Type B pancreatic cell (in vitro differentiated cells): Measurements from ENCODE around the gene ZP1. TPM values are rescaled to one million over a fixed set of nuclear protein-coding genes. Genes with fewer than 3 reads are reported as not detected.

Experiments used
- DNase-seq: peaks from one replicate; pipeline ENCODE4 v3.0.0; 2021; ENCODE audit warnings: mixed read lengths; ENCODE audit not compliant: unreplicated experiment; ENCODE audit errors: extremely low spot score
- H3K27ac Mint-ChIP-seq: 2 replicates; pipeline ENCODE4 v1.8.0; 2021; ENCODE audit warnings: mild to moderate bottlenecking, mixed read lengths
- H3K27me3 Mint-ChIP-seq: 2 replicates; pipeline ENCODE4 v1.8.0; 2021; ENCODE audit warnings: mixed read lengths
- H3K36me3 Mint-ChIP-seq: 2 replicates; pipeline ENCODE4 v1.8.0; 2021; ENCODE audit warnings: mixed read lengths
- H3K4me1 Mint-ChIP-seq: one replicate; pipeline ENCODE4 v1.8.0; 2021; ENCODE audit warnings: mixed read lengths; ENCODE audit not compliant: unreplicated experiment
- H3K4me3 Mint-ChIP-seq: 2 replicates; pipeline ENCODE4 v1.8.0; 2021; ENCODE audit warnings: mild to moderate bottlenecking, mixed read lengths
- H3K9me3 Mint-ChIP-seq: 2 replicates; pipeline ENCODE4 v1.8.0; 2021; ENCODE audit warnings: mixed read lengths
- CTCF ChIP-seq: fragments of 200-600 bp; sonication (generic); conservative IDR thresholded peaks from 2 replicates; pipeline ENCODE4 v1.5.0; 2021; ENCODE audit warnings: antibody characterized with exemption, mild to moderate bottlenecking
- total RNA-seq: library from RNA; stranded (reverse); gene quantifications from 2 replicates; pipeline ENCODE4 v1.2.1, GENCODE V29; 2021; ENCODE audit warnings: low replicate concordance

The ZP1 gene
- total RNA-seq, 1 donor from 2014 or later: not detected

GRCh38 chr11:60847896-60848295 lies 19.4 kb upstream of the ZP1 start:
- H3K27ac Mint-ChIP-seq: no peak overlapping the region
- no peak overlapping the region for H3K4me3 Mint-ChIP-seq
- H3K27me3 Mint-ChIP-seq: no peaks in the 10 kb centered on the region
- DNase-seq: no peak
- no peak for TF ChIP-seq CTCF
- H3K36me3 Mint-ChIP-seq: peaks cover 11% of the 10 kb centered on the region
- peaks cover 25% of the 10 kb centered on the region for H3K4me1 Mint-ChIP-seq
- no peaks in the 10 kb centered on the region for H3K9me3 Mint-ChIP-seq

GRCh38 chr11:60848714-60849151 lies 18.6 kb upstream of the ZP1 start:
- H3K4me1 Mint-ChIP-seq: peaks cover 17% of the 10 kb centered on the region

GRCh38 chr11:60849641-60850520 lies 17.5 kb upstream of the ZP1 start:
- no peaks in the 10 kb centered on the region for H3K27me3 Mint-ChIP-seq
- H3K27ac Mint-ChIP-seq: no peak overlapping the region
- TF ChIP-seq CTCF: no peak
- no peak for DNase-seq
- no peaks in the 10 kb centered on the region for H3K9me3 Mint-ChIP-seq
- no peak overlapping the region for H3K4me3 Mint-ChIP-seq
- H3K4me1 Mint-ChIP-seq: peaks cover 7% of the 10 kb centered on the region
- H3K36me3 Mint-ChIP-seq: peaks cover 11% of the 10 kb centered on the region

More at GRCh38 chr11:60848714-60849151, 18.6 kb upstream of the ZP1 start:
- peak overlapping the region; percentile 54 for H3K27ac Mint-ChIP-seq
- H3K4me3 Mint-ChIP-seq: no peak overlapping the region
- peaks cover 11% of the 10 kb centered on the region for H3K36me3 Mint-ChIP-seq
- H3K27me3 Mint-ChIP-seq: no peaks in the 10 kb centered on the region
- no peak for TF ChIP-seq CTCF
- no peaks in the 10 kb centered on the region for H3K9me3 Mint-ChIP-seq
- no peak for DNase-seq

- H3K9me3 Mint-ChIP-seq: no peaks in the 10 kb centered on the region
- H3K36me3 Mint-ChIP-seq: peaks cover 11% of the 10 kb centered on the region
- H3K27ac Mint-ChIP-seq: no peak overlapping the region
- no peak overlapping the region for H3K4me3 Mint-ChIP-seq
- H3K27me3 Mint-ChIP-seq: peaks cover 3% of the 10 kb centered on the region
- no peak for TF ChIP-seq CTCF
- no peak for DNase-seq
- H3K4me1 Mint-ChIP-seq: peaks cover 12% of the 10 kb centered on the region
Observed at GRCh38 chr11:60851327-60852104, 15.8 kb upstream of the ZP1 start.

- Mint-ChIP-seq H3K36me3 (peaks cover 11% of the 10 kb centered on the region), H3K9me3 (no peaks in the 10 kb centered on the region)
- DNase-seq: no peak
Observed at GRCh38 chr11:60852117-60852981, 15.0 kb upstream of the ZP1 start.

More at GRCh38 chr11:60852117-60852981, 15.0 kb upstream of the ZP1 start:
- H3K4me1 Mint-ChIP-seq: peaks cover 12% of the 10 kb centered on the region
- H3K27me3 Mint-ChIP-seq: peaks cover 3% of the 10 kb centered on the region
- no peak overlapping the region for H3K4me3 Mint-ChIP-seq
- TF ChIP-seq CTCF: no peak
- no peak overlapping the region for H3K27ac Mint-ChIP-seq
